PFSK-1 (cell line): ENCODE data around the gene SCN2A.

Experiments
- FOXP2 ChIP-seq: optimal IDR thresholded peaks from 2 replicates; pipeline ENCODE3; 2011; ENCODE audit warnings: borderline replicate concordance, control low read depth, inconsistent platforms; ENCODE audit not compliant: insufficient read depth; ENCODE audit errors: extremely low read length, extremely low read depth
- POLR2AphosphoS5 ChIP-seq: IDR thresholded peaks from 2 replicates; pipeline ENCODE4 v1.6.1; 2012; ENCODE audit warnings: low read depth, mild to moderate bottlenecking, control low read depth, low read length, moderate library complexity
- REST ChIP-seq, 2 experiments: IDR thresholded peaks; 2 replicates each; pipeline versions ENCODE4 v1.6.1 to v1.8.0; 2011 to 2012; ENCODE audit warnings: low read depth in 2 of 2, low read length in 2 of 2, control low read depth in 1 of 2, inconsistent platforms in 1 of 2, mild to moderate bottlenecking in 1 of 2, moderate library complexity in 1 of 2; ENCODE audit not compliant: insufficient read depth in 1 of 2
- SIN3A ChIP-seq: IDR thresholded peaks from 2 replicates; pipeline ENCODE4 v1.6.1; 2012; ENCODE audit warnings: mild to moderate bottlenecking, low read length, moderate library complexity, borderline replicate concordance; ENCODE audit not compliant: insufficient read depth
- TAF1 ChIP-seq: IDR thresholded peaks from 2 replicates; pipeline ENCODE4 v1.6.1; 2012; ENCODE audit warnings: low read length, control low read depth, borderline replicate concordance; ENCODE audit not compliant: insufficient read depth

The SCN2A gene

GRCh38 chr2:165197346-165197745 lies 41.9 kb upstream of the SCN2A start:
- no peak for TF ChIP-seq FOXP2

- TF ChIP-seq REST (IDR thresholded peaks at IDR 0.05; ENCODE audit: insufficient read depth in 1 of 2, low read depth in 2 of 2, low read length in 2 of 2) (no peak), SIN3A (no peak), FOXP2 (no peak), POLR2AphosphoS5 (no peak), TAF1 (no peak)
Observed at GRCh38 chr2:165198181-165198580, 41.0 kb upstream of the SCN2A start.

- TF ChIP-seq FOXP2, result no peak
- no peak for TF ChIP-seq REST (IDR thresholded peaks at IDR 0.05; ENCODE audit: insufficient read depth in 1 of 2, low read depth in 2 of 2, low read length in 2 of 2)
- TF ChIP-seq POLR2AphosphoS5, result no peak
- no peak for TF ChIP-seq SIN3A
- no peak for TF ChIP-seq TAF1
Observed at GRCh38 chr2:165202239-165202638, 37.0 kb upstream of the SCN2A start.

GRCh38 chr2:165203689-165204559 lies 35.3 kb upstream of the SCN2A start, which contains the start of gene SCN3A:
TSS of gene SCN3A (minus strand) at chr2:165204050. CDS start at chr2:165176394, 27,656 bp downstream.
- TF ChIP-seq SIN3A (no peak), TAF1 (no peak), FOXP2 (no peak), POLR2AphosphoS5 (no peak), REST (IDR thresholded peaks at IDR 0.05; ENCODE audit: insufficient read depth in 1 of 2, low read depth in 2 of 2, low read length in 2 of 2) (no peak)

GRCh38 chr2:165205865-165206264 lies 33.3 kb upstream of the SCN2A start:
- TF ChIP-seq POLR2AphosphoS5 (no peak), REST (IDR thresholded peaks at IDR 0.05; ENCODE audit: insufficient read depth in 1 of 2, low read depth in 2 of 2, low read length in 2 of 2) (no peak), TAF1 (no peak), SIN3A (no peak), FOXP2 (no peak)
